ENCODE data around the gene UBE2J2. TPM values are rescaled to one million over a fixed set of nuclear protein-coding genes. Genes with fewer than 3 reads are reported as not detected.
A peak's percentile ranks its signal among the peaks of the same experiment; 100 is the strongest.
"Not testable (repeated sequence)": the region's sequence is repeated elsewhere in the genome, so short reads cannot be mapped to it uniquely, and the experiment has no call there.

UBE2J2 gene
- total and polyA plus RNA-seq, 2 of the 13 experiments (the other 11 are each of a cell fraction or from before 2014, with no cell fraction given), result 25.4 to 29.4 TPM

DNA sequence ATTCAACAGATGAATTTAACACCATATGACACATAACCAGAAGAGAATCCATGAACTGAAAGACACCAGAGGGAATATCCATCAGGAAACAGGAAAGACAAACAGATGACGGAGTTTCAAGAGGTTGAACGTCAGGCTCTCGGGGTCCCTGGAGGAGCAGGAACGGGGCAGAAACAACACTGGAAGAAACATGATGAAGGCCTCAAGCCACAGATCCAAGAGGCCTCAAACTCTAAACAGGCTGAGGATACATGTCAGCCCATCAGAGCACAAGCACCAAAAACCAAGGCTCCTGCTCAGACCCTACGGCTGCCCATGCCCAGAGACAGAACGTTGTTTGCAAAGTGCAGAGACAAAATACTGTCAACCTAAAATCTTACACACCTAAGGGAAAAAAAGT is 43.8 kb upstream of the UBE2J2 start:
- Histone ChIP-seq H3K4me1 (ENCODE audit: insufficient read depth, low read length) (peaks cover 6% of the 10 kb centered on the region; the same call in 1 of the 2 replicates), H3K9ac (ENCODE audit: insufficient read depth, low read depth, low read length) (no peak overlapping the region), H3K27me3 (ENCODE audit: control insufficient read depth in 1 of 2, insufficient read depth in 2 of 2, low read length in 2 of 2) (no peaks in the 10 kb centered on the region), H3K4me3 (replicated peaks in 1 of 3; ENCODE audit: insufficient read depth in 1 of 3, low read depth in 2 of 3, low read length in 3 of 3) (no peak overlapping the region), H3K9me3 (ENCODE audit: low read length) (no peaks in the 10 kb centered on the region), H3K79me2 (ENCODE audit: insufficient read depth, low read length) (peaks cover 24% of the 10 kb centered on the region), H3K36me3 (replicated peaks in 1 of 2; ENCODE audit: control insufficient read depth in 1 of 2, insufficient read depth in 2 of 2, low read length in 2 of 2) (peaks cover 19 to 58% of the 10 kb centered on the region in 2 experiments; a peak in 4 of 5 replicates), H3K27ac (ENCODE audit: extremely low read length, insufficient read depth, low read length) (no peak overlapping the region), H2AFZ (ENCODE audit: low read length) (no peak overlapping the region), H3K4me2 (ENCODE audit: low read depth, low read length) (no peak overlapping the region), H4K20me1 (ENCODE audit: insufficient read depth, low read length) (peaks cover 5% of the 10 kb centered on the region; the same call in 1 of the 2 replicates)
- intact Hi-C loops (cut with micrococcal nuclease; ENCODE audit: unreplicated experiment) (no loop called here), in situ Hi-C loops (cut with HindIII; ENCODE audit: extremely low pct_ligation_motif_present, low pct_unique_long_range_greater_than_20kb) (no loop called here)
- FAIRE-seq, result no peak
- 94% methylated on average over 6 of the region's 6 CpGs for WGBS (ENCODE audit: low lambda C conversion rate)
- DNase-seq (ENCODE audit: low spot score), result no peak
- BruUV-seq (replicated peaks), result TSS peak; percentile 51
- CTCF ChIA-PET (ENCODE audit: low intra/inter-chr PET ratio, low total read pairs), result no interaction called here
- POLR2A ChIA-PET, result no interaction called here
- no peak for ATAC-seq
- no peak for TF ChIP-seq ERF (CRISPR knock-in tag; IDR thresholded peaks at IDR 0.05)
- TF ChIP-seq ESRRA (CRISPR knock-in tag; IDR thresholded peaks at IDR 0.05; ENCODE audit: low read depth), result no peak
- no peak for TF ChIP-seq HNRNPH1 (optimal IDR thresholded peaks at IDR 0.05; ENCODE audit: low read depth, low read length)
- TF ChIP-seq LCORL (IDR thresholded peaks at IDR 0.05), result no peak
- no peak for TF ChIP-seq LCORL (CRISPR knock-in tag; IDR thresholded peaks at IDR 0.05)
- TF ChIP-seq ZNF382 (CRISPR knock-in tag; IDR thresholded peaks at IDR 0.05; ENCODE audit: borderline replicate concordance), result no peak
- TF ChIP-seq, protein P1, sequence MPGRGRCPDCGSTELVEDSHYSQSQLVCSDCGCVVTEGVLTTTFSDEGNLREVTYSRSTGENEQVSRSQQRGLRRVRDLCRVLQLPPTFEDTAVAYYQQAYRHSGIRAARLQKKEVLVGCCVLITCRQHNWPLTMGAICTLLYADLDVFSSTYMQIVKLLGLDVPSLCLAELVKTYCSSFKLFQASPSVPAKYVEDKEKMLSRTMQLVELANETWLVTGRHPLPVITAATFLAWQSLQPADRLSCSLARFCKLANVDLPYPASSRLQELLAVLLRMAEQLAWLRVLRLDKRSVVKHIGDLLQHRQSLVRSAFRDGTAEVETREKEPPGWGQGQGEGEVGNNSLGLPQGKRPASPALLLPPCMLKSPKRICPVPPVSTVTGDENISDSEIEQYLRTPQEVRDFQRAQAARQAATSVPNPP (CRISPR knock-in tag; IDR thresholded peaks at IDR 0.05), result no peak
- TF ChIP-seq ATF7 (IDR thresholded peaks at IDR 0.05), result no peak
- TF ChIP-seq ATF7 (CRISPR knock-in tag; IDR thresholded peaks at IDR 0.05), result no peak
- TF ChIP-seq ZNF549 (CRISPR knock-in tag; IDR thresholded peaks at IDR 0.05), result no peak
- TF ChIP-seq ZNF772 (CRISPR knock-in tag; IDR thresholded peaks at IDR 0.05), result no peak
- TF ChIP-seq ZFX (CRISPR knock-in tag; IDR thresholded peaks at IDR 0.05; ENCODE audit: low read depth), result no peak
- TF ChIP-seq ZNF264 (CRISPR knock-in tag; IDR thresholded peaks at IDR 0.05), result no peak
- TF ChIP-seq, protein P2, sequence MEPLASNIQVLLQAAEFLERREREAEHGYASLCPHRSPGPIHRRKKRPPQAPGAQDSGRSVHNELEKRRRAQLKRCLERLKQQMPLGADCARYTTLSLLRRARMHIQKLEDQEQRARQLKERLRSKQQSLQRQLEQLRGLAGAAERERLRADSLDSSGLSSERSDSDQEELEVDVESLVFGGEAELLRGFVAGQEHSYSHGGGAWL (CRISPR knock-in tag; IDR thresholded peaks at IDR 0.05), result no peak
- no peak for TF ChIP-seq TBX2 (CRISPR knock-in tag; IDR thresholded peaks at IDR 0.05; ENCODE audit: borderline replicate concordance)
- TF ChIP-seq ZNF430 (CRISPR knock-in tag; IDR thresholded peaks at IDR 0.05), result no peak
- no peak for TF ChIP-seq ZNF724P (CRISPR knock-in tag; IDR thresholded peaks at IDR 0.05; ENCODE audit: borderline replicate concordance)
- no peak for TF ChIP-seq MEIS2 (CRISPR knock-in tag; IDR thresholded peaks at IDR 0.05)

DNA sequence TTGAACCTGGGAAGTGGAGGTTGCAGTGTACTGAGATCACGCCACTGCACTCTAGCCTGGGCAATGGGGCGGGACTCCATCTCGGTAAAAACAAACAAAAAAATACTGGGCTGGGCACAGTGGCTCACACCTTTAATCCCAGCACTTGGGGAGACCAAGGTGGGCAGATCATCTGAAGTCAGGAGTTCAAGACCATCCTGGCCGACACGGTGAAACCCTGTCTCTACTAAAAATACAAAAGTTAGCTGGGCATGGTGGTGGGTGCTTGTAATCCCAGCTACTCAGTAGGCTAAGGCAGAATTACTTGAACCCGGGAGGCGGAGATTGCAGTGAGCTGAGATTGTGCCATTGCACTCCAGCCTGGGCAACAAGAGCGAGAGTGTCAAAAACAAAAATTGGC is 42.5 kb upstream of the UBE2J2 start:
- H3K9ac ChIP-seq (ENCODE audit: insufficient read depth, low read depth, low read length); CTCF ChIA-PET (ENCODE audit: low intra/inter-chr PET ratio, low total read pairs); DNase-seq (ENCODE audit: low spot score); BruUV-seq (replicated peaks); POLR2A ChIA-PET; H3K27me3 ChIP-seq (ENCODE audit: control insufficient read depth in 1 of 2, insufficient read depth in 2 of 2, low read length in 2 of 2); FAIRE-seq; H3K4me3 ChIP-seq (replicated peaks in 1 of 3; ENCODE audit: insufficient read depth in 1 of 3, low read depth in 2 of 3, low read length in 3 of 3); in situ Hi-C loops (cut with HindIII; ENCODE audit: extremely low pct_ligation_motif_present, low pct_unique_long_range_greater_than_20kb); H2AFZ ChIP-seq (ENCODE audit: low read length); H3K27ac ChIP-seq (ENCODE audit: extremely low read length, insufficient read depth, low read length); ATAC-seq; H4K20me1 ChIP-seq (ENCODE audit: insufficient read depth, low read length); H3K4me1 ChIP-seq (ENCODE audit: insufficient read depth, low read length); H3K4me2 ChIP-seq (ENCODE audit: low read depth, low read length); H3K9me3 ChIP-seq (ENCODE audit: low read length); intact Hi-C loops (cut with micrococcal nuclease; ENCODE audit: unreplicated experiment): not testable (repeated sequence)
- Histone ChIP-seq H3K79me2 (ENCODE audit: insufficient read depth, low read length) (peaks cover 12% of the 10 kb centered on the region), H3K36me3 (replicated peaks in 1 of 2; ENCODE audit: control insufficient read depth in 1 of 2, insufficient read depth in 2 of 2, low read length in 2 of 2) (peaks cover 20 to 60% of the 10 kb centered on the region in 2 experiments; a peak in 4 of 5 replicates)
- 86% methylated on average over 8 of the region's 8 CpGs for WGBS (ENCODE audit: low lambda C conversion rate)

Data from HepG2 (cell line).